Measurements from ENCODE around the gene TBC1D4.

GRCh38 chr13:75415171-75415570, 66.8 kb downstream of the TBC1D4 start:
- TF ChIP-seq CTCF (IDR thresholded peaks at IDR 0.05) (no peak), POLR2A (IDR thresholded peaks at IDR 0.05) (no peak)

All from right lobe of liver (tissue), 4 donors.